ENCODE measurements around the gene DNAI4.

DNA sequence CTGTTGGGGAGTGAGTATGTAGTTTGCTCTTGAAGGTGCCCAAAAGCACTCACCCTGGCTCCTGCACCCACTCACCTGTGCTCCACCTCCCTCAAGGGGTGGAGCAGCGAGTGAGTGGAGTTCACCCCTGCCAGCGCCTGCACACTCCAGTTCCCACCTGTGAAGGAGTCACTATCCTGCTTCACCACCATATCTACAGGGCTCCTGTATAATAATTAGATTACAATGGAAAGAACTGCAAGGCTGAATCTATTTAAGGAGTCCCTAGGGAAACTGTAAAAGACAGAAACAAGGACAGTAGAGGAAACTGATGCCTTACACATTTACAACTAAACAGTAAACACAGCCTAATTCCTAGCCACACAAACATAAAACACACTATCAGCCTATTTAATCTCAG is 4.1 kb downstream of the DNAI4 start:
- TF ChIP-seq, protein P1, sequence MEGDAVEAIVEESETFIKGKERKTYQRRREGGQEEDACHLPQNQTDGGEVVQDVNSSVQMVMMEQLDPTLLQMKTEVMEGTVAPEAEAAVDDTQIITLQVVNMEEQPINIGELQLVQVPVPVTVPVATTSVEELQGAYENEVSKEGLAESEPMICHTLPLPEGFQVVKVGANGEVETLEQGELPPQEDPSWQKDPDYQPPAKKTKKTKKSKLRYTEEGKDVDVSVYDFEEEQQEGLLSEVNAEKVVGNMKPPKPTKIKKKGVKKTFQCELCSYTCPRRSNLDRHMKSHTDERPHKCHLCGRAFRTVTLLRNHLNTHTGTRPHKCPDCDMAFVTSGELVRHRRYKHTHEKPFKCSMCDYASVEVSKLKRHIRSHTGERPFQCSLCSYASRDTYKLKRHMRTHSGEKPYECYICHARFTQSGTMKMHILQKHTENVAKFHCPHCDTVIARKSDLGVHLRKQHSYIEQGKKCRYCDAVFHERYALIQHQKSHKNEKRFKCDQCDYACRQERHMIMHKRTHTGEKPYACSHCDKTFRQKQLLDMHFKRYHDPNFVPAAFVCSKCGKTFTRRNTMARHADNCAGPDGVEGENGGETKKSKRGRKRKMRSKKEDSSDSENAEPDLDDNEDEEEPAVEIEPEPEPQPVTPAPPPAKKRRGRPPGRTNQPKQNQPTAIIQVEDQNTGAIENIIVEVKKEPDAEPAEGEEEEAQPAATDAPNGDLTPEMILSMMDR (conservative IDR thresholded peaks at IDR 0.05; ENCODE audit: low read depth, low read length) = no peak
- TF ChIP-seq EZH2 (IDR thresholded peaks at IDR 0.05; ENCODE audit: borderline replicate concordance, low read depth, low read length, poor library complexity, severe bottlenecking) = no peak
